NCI-H1092 (cell line): ENCODE results near the gene FGGY.
"Not testable (repeated sequence)": the region's sequence is repeated elsewhere in the genome, so short reads cannot be mapped to it uniquely, and the experiment has no call there.

Source experiments
- DNase-seq: peaks from one replicate; lab custom pipeline; 2025; lab: John Stamatoyannopoulos, UW

FGGY gene

GRCh38 chr1:59289570-59289969, 7.3 kb upstream of the FGGY start:
- no peak for DNase-seq

- no peak for DNase-seq
Measured at GRCh38 chr1:59290193-59290949, 6.5 kb upstream of the FGGY start.

- DNase-seq = no peak
Measured at GRCh38 chr1:59291561-59291960, 5.3 kb upstream of the FGGY start.

GRCh38 chr1:59292562-59292961, 4.3 kb upstream of the FGGY start:
- DNase-seq = no peak

GRCh38 chr1:59293206-59293605, 3.7 kb upstream of the FGGY start:
- no peak for DNase-seq

- no peak for DNase-seq
Measured at GRCh38 chr1:59293849-59294248, 3.0 kb upstream of the FGGY start.

- DNase-seq = no peak
Measured at GRCh38 chr1:59294423-59294822, 2.5 kb upstream of the FGGY start.

GRCh38 chr1:59295618-59296017, 1.3 kb upstream of the FGGY start:
- no peak for DNase-seq

GRCh38 chr1:59298026-59298583, 1.2 kb downstream of the FGGY start:
- no peak for DNase-seq

- DNase-seq = no peak
Measured at GRCh38 chr1:59298710-59299346, 1.9 kb downstream of the FGGY start.

- DNase-seq = not testable (repeated sequence)
Measured at GRCh38 chr1:59299670-59300069, 2.8 kb downstream of the FGGY start.

- no peak for DNase-seq
Measured at GRCh38 chr1:59302297-59302696, 5.4 kb downstream of the FGGY start.

GRCh38 chr1:59302871-59303270, 6.0 kb downstream of the FGGY start:
- DNase-seq = no peak

- no peak for DNase-seq
Measured at GRCh38 chr1:59305188-59305587, 8.3 kb downstream of the FGGY start.

GRCh38 chr1:59307591-59307990, 10.7 kb downstream of the FGGY start:
- no peak for DNase-seq

- DNase-seq = no peak
Measured at GRCh38 chr1:59308839-59309238, 11.9 kb downstream of the FGGY start.

GRCh38 chr1:59309392-59309791, 12.5 kb downstream of the FGGY start:
- no peak for DNase-seq

- DNase-seq = no peak
Measured at GRCh38 chr1:59309795-59310548, 13.1 kb downstream of the FGGY start.

GRCh38 chr1:59310549-59311250, 13.8 kb downstream of the FGGY start:
- no peak for DNase-seq

GRCh38 chr1:59314776-59315528, 18.1 kb downstream of the FGGY start:
- DNase-seq = no peak
